Osteocyte (in vitro differentiated cells): ENCODE measurements around the gene CHGA. TPM values are rescaled to one million over a fixed set of nuclear protein-coding genes. Genes with fewer than 3 reads are reported as not detected.

Source experiments
- DNase-seq: peaks from one replicate; pipeline ENCODE4 v3.0.0; 2021; ENCODE audit warnings: mixed read lengths; ENCODE audit not compliant: unreplicated experiment; ENCODE audit errors: extremely low spot score
- H3K27ac Mint-ChIP-seq: one replicate; pipeline ENCODE4 v1.8.0; 2021; ENCODE audit warnings: mild to moderate bottlenecking, mixed read lengths; ENCODE audit not compliant: unreplicated experiment
- H3K27me3 Mint-ChIP-seq: one replicate; pipeline ENCODE4 v1.8.0; 2021; ENCODE audit warnings: mixed read lengths; ENCODE audit not compliant: unreplicated experiment
- H3K36me3 Mint-ChIP-seq: one replicate; pipeline ENCODE4 v1.8.0; 2021; ENCODE audit warnings: mixed read lengths; ENCODE audit not compliant: unreplicated experiment
- H3K4me1 Mint-ChIP-seq: one replicate; pipeline ENCODE4 v1.8.0; 2021; ENCODE audit warnings: mixed read lengths; ENCODE audit not compliant: unreplicated experiment
- H3K4me3 Mint-ChIP-seq: one replicate; pipeline ENCODE4 v1.8.0; 2021; ENCODE audit warnings: mild to moderate bottlenecking, moderate library complexity, mixed read lengths; ENCODE audit not compliant: unreplicated experiment
- H3K9me3 Mint-ChIP-seq: one replicate; pipeline ENCODE4 v1.8.0; 2021; ENCODE audit warnings: mixed read lengths; ENCODE audit not compliant: unreplicated experiment
- total RNA-seq: library from RNA; stranded (reverse); gene quantifications from 2 replicates; pipeline ENCODE4 v1.2.1, GENCODE V29; 2021
- TF ChIP-seq, protein P1 (sequence below): fragments of 200-600 bp; sonication (generic); IDR thresholded peaks from 2 replicates; pipeline ENCODE4 v1.5.0; 2021; ENCODE audit warnings: antibody characterized with exemption, mild to moderate bottlenecking, moderate library complexity

Gene CHGA
- total RNA-seq, 1 donor from 2014 or later, result 0.27 TPM

DNA sequence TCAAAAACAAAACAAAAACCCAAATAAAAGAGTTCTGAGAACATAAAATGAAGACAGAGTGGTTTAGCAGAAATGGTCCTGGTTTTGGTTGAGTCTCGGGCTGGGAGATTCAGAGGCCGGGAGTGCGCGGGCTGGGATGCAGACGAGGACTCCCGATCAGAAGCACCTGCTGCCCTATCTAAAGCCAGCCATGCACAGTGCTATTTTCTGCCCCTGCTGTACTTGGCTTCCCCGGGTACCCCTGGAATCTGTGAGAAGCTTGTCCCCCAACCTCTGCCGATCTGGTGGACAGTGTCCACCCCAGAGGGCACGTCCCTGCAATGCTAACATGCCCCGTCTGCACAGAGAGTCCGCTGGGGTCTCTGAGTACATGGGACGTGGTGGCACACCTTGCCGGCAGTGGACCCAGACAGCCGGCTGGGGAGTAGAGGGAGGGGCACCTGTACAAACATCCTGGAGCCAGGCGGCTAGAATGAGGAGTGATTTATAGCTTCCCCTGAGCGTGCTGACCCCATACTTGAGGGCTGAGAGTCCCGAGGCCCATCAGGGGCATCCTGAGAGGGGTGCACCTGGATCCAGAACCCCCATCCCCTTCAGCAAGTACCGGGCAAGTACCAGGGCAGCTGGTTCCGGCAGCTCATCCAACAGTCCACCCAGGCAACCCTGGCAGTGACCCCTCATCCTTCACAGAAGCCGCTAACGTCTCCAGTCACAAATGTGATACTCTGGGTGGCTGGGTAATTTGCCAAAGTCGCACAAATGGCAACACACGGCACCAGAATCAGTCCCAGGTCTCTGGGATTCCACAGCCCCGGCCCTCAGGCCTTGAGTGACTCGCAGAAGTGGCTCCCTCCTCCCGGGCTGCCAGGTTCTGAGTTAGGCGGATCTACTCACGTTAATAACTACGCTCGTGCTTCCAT lies 37.1 kb downstream of the CHGA start:
- Mint-ChIP-seq H3K27ac (no peak overlapping the region), H3K4me3 (no peak overlapping the region), H3K4me1 (peaks cover 10% of the 10 kb centered on the region), H3K9me3 (no peaks in the 10 kb centered on the region), H3K36me3 (peaks cover 11% of the 10 kb centered on the region), H3K27me3 (no peaks in the 10 kb centered on the region)
- TF ChIP-seq, protein P1, sequence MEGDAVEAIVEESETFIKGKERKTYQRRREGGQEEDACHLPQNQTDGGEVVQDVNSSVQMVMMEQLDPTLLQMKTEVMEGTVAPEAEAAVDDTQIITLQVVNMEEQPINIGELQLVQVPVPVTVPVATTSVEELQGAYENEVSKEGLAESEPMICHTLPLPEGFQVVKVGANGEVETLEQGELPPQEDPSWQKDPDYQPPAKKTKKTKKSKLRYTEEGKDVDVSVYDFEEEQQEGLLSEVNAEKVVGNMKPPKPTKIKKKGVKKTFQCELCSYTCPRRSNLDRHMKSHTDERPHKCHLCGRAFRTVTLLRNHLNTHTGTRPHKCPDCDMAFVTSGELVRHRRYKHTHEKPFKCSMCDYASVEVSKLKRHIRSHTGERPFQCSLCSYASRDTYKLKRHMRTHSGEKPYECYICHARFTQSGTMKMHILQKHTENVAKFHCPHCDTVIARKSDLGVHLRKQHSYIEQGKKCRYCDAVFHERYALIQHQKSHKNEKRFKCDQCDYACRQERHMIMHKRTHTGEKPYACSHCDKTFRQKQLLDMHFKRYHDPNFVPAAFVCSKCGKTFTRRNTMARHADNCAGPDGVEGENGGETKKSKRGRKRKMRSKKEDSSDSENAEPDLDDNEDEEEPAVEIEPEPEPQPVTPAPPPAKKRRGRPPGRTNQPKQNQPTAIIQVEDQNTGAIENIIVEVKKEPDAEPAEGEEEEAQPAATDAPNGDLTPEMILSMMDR, result no peak
- DNase-seq, result no peak

- no peaks in the 10 kb centered on the region for H3K9me3 Mint-ChIP-seq
- no peak overlapping the region for H3K4me3 Mint-ChIP-seq
- no peaks in the 10 kb centered on the region for H3K27me3 Mint-ChIP-seq
- no peak overlapping the region for H3K27ac Mint-ChIP-seq
- DNase-seq, result no peak
- H3K36me3 Mint-ChIP-seq, result peaks cover 11% of the 10 kb centered on the region
- peaks cover 10% of the 10 kb centered on the region for H3K4me1 Mint-ChIP-seq
- TF ChIP-seq, protein P1, result no peak
Observed at GRCh38 chr14:92960706-92961566, 38.0 kb downstream of the CHGA start.

GRCh38 chr14:92961567-92961855 lies 38.6 kb downstream of the CHGA start:
- no peak for DNase-seq
- H3K4me3 Mint-ChIP-seq, result no peak overlapping the region
- H3K27ac Mint-ChIP-seq, result no peak overlapping the region
- H3K4me1 Mint-ChIP-seq, result peaks cover 10% of the 10 kb centered on the region
- H3K9me3 Mint-ChIP-seq, result no peaks in the 10 kb centered on the region
- TF ChIP-seq, protein P1, result no peak
- H3K27me3 Mint-ChIP-seq, result no peaks in the 10 kb centered on the region
- H3K36me3 Mint-ChIP-seq, result peaks cover 11% of the 10 kb centered on the region

- H3K9me3 Mint-ChIP-seq, result peaks cover under 1% of the 10 kb centered on the region
- no peak overlapping the region for H3K27ac Mint-ChIP-seq
- H3K27me3 Mint-ChIP-seq, result no peaks in the 10 kb centered on the region
- DNase-seq, result no peak
- TF ChIP-seq, protein P1, result no peak
- peaks cover 8% of the 10 kb centered on the region for H3K36me3 Mint-ChIP-seq
- no peak overlapping the region for H3K4me3 Mint-ChIP-seq
- peaks cover 10% of the 10 kb centered on the region for H3K4me1 Mint-ChIP-seq
Observed at GRCh38 chr14:92962031-92962830, 39.3 kb downstream of the CHGA start.
